Activated T-cell treated with anti-CD3 and anti-CD28 coated beads, Interleukin-2, amount 50 U/mL, for 4 hours (primary cell): Measurements from ENCODE around the gene MCRS1. TPM values are rescaled to one million over a fixed set of nuclear protein-coding genes. Genes with fewer than 3 reads are reported as not detected.
"Not testable (repeated sequence)": the region's sequence is repeated elsewhere in the genome, so short reads cannot be mapped to it uniquely, and the experiment has no call there.

Experiments
- ATAC-seq, 2 donors: fragments of 200-7000 bp; cut with Tn5 transposase; one replicate each; pipeline ENCODE4 v1.10.0; 2021
- DNase-seq: peaks from one replicate; pipeline ENCODE4 v3.0.0-alpha.2; 2020
- H3K27me3 Mint-ChIP-seq: one replicate; pipeline ENCODE4 v1.8.0; 2021; ENCODE audit warnings: low read depth, mixed read lengths
- H3K36me3 Mint-ChIP-seq: one replicate; pipeline ENCODE4 v1.8.0; 2022; ENCODE audit warnings: mixed read lengths; ENCODE audit not compliant: insufficient read depth
- H3K4me1 Mint-ChIP-seq: one replicate; pipeline ENCODE4 v1.8.0; 2021; ENCODE audit warnings: low read depth, mixed read lengths
- H3K4me3 Mint-ChIP-seq: one replicate; pipeline ENCODE4 v1.8.0; 2021; ENCODE audit warnings: mild to moderate bottlenecking, moderate library complexity, mixed read lengths
- H3K9me3 Mint-ChIP-seq: one replicate; pipeline ENCODE4 v1.8.0; 2021; ENCODE audit warnings: mixed read lengths
- total RNA-seq, 3 donors: library from RNA; stranded (reverse); gene quantifications; one replicate each; pipeline ENCODE4 v1.2.1, GENCODE V29; 2021

The MCRS1 gene, protein sequence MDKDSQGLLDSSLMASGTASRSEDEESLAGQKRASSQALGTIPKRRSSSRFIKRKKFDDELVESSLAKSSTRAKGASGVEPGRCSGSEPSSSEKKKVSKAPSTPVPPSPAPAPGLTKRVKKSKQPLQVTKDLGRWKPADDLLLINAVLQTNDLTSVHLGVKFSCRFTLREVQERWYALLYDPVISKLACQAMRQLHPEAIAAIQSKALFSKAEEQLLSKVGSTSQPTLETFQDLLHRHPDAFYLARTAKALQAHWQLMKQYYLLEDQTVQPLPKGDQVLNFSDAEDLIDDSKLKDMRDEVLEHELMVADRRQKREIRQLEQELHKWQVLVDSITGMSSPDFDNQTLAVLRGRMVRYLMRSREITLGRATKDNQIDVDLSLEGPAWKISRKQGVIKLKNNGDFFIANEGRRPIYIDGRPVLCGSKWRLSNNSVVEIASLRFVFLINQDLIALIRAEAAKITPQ
- 10 to 100 TPM; 83.9 to 98.7 (median 92.1) TPM for total RNA-seq

DNA sequence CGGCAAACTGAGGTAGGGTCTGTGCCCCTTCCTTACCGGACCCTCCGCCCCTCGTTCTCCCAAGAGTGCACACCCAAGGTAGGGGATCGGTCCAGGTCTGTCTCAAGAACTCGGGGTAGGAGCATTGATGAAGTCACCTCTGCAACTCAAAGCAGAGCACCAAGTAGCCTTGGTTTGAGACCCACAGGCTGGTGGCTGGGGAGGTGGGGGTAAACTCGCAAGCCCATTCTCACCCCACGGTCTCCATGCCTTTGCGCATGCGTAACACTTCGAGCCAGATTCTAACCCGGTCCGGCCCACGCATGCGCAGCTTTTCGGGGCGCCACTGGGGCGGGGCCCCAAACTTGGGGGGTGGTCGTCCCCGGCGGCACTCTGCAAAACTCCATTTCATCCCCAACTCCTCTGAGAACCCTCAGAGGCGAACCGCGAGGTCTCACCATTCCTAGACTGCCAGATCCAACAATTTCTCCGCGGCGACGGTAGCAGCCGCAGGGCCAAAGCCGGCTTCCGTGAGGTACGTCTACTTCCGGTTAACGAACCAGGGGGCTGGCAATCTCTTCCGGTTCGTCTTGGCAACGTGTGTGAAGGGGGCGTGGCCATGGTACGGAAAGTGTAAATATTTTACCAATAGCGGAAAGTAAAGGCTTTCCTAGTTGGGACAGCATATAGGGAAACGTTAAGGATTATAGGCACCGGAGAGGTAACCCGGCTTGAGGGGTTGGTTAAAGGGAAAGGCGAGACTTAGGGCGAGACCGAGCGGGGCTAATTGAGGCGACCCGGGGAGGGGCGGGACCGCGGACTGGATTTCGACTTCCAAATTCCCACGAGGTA lies at the start of gene MCRS1:
Gene MCRS1 (minus strand): TSS at position 532 of the 831 bp plus-strand sequence. CDS start 1,411 bp downstream, outside the sequence.
- H3K9me3 Mint-ChIP-seq, result no peaks in the 10 kb centered on the region
- peaks cover 17% of the 10 kb centered on the region for H3K36me3 Mint-ChIP-seq
- H3K4me1 Mint-ChIP-seq, result peaks cover 54% of the 10 kb centered on the region
- ATAC-seq (peak; percentile 89 to 90), DNase-seq (peak; percentile 86)
- no peaks in the 10 kb centered on the region for H3K27me3 Mint-ChIP-seq
- H3K4me3 Mint-ChIP-seq, result peak within 1 kb of the TSS; percentile 99

DNA sequence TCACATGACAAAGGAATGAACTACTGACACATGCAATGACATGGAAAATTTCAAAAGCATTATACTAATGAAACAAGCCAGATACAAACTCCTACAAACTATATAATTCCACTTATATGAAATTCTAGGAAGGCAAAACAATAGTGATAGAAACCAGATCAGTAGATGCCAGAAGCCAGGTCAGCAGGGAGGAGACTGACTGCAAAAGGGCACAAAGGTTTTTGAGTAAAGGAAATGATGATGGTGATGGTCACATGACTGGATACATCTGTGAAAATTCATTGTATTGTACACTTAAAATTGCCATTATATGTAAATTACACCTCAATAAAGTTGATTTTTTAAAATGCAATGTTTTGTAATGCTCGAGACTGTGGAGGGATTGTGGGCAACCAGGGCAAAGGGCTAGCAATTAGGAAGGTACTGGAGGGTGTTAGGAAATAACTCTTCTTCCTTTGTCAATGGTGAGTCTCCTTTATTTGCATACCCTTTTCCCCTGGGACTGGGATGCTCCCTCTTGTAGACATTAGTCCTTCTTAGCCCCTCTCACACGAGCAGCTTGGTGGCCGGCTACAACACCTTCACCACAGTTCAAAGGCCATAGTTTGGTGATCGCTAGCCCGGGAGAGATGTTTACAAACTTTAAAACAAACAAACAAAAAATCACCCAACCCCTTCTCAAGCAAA lies 48.7 kb upstream of the MCRS1 start:
- no peaks in the 10 kb centered on the region for H3K9me3 Mint-ChIP-seq
- H3K36me3 Mint-ChIP-seq, result no peaks in the 10 kb centered on the region
- H3K4me3 Mint-ChIP-seq, result no peak overlapping the region
- peaks cover 12% of the 10 kb centered on the region for H3K27me3 Mint-ChIP-seq
- H3K4me1 Mint-ChIP-seq, result peaks cover 9% of the 10 kb centered on the region
- ATAC-seq (no peak), DNase-seq (no peak)

DNA sequence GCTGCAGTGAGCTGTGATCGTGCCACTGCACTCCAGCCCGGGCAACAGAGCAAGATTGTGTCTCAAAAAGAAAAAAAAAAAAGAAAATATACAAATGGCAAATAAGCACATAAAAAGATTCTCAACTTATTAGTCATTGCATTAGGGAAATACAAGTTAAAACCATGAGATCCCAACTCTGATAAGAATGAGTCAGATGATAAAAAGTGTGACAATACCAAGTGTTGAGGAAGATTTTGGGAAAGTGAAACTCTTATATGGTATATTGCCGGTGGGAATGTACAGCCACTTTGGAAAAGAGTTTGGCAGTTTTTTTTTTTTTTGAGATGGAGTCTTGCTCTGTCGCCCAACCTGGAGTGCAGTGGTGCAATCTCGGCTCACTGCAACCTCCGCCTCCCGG lies 47.8 kb upstream of the MCRS1 start:
- H3K4me3 Mint-ChIP-seq, result no peak overlapping the region
- no peaks in the 10 kb centered on the region for H3K9me3 Mint-ChIP-seq
- no peaks in the 10 kb centered on the region for H3K36me3 Mint-ChIP-seq
- H3K27me3 Mint-ChIP-seq, result peaks cover 12% of the 10 kb centered on the region
- ATAC-seq, result no peak
- no peak for DNase-seq
- no peaks in the 10 kb centered on the region for H3K4me1 Mint-ChIP-seq

DNA sequence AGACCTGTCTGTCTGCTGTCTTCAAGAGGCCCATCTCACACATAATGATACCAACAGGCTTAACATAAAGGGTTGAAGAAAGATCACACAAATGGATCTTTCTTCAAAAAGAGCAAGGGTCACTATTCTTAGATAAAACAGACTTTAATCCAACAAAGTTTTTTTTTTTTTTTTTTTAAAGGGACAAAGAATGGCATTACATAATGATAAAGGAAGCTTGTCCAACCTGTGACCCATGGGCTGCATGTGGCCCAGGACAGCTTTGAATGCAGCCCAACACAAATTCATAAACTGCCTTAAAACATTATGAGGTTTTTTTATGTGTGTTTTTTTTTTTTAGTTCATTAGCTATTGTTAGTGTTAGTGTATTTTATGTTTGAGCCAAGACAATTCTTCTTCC lies 44.3 kb upstream of the MCRS1 start:
- ATAC-seq, result no peak
- H3K9me3 Mint-ChIP-seq, result peaks cover 3% of the 10 kb centered on the region
- peaks cover 18% of the 10 kb centered on the region for H3K27me3 Mint-ChIP-seq

DNA sequence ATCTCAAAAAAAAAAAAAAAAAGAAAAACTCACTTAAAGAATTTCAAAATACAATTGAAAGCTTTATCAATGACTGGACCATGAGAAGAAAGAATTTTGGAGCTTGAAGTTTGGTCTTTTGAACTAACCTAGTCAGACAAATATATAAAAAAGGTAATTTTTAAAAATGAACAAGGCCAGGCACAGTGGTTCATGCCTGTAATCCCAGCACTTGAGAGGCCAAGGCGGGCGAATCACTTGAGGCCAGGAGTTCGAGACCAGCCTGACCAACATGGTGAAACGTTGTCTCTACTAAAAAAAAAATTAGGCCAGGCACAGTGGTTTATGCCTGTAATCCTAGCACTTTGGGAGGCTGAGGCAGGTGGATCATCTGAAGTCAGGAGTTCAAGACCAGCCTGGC lies 42.8 kb upstream of the MCRS1 start:
- peaks cover 20% of the 10 kb centered on the region for H3K27me3 Mint-ChIP-seq
- not testable (repeated sequence) for H3K36me3 Mint-ChIP-seq, H3K4me1 Mint-ChIP-seq, H3K4me3 Mint-ChIP-seq, ATAC-seq, H3K9me3 Mint-ChIP-seq, DNase-seq

More for the DNA sequence above, 44.3 kb upstream of the MCRS1 start:
- Mint-ChIP-seq H3K4me1 (no peaks in the 10 kb centered on the region), H3K36me3 (no peaks in the 10 kb centered on the region), H3K4me3 (no peak overlapping the region)
- no peak for DNase-seq

DNA sequence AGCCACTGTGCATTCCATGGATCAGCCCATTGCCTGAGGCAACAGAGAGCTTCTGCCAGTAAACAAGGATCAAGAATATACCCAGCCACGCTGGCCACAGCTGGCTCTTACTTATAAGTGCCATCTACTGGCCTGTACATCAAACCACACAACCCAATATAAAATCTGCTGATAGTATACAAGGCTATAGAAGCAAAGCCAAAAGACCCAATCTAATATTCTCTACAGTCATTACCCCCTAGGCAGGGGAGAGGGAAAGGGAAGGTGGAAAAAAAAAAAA lies 41.9 kb upstream of the MCRS1 start:
- peaks cover 3% of the 10 kb centered on the region for H3K9me3 Mint-ChIP-seq
- no peaks in the 10 kb centered on the region for H3K36me3 Mint-ChIP-seq
- H3K4me1 Mint-ChIP-seq, result no peaks in the 10 kb centered on the region
- DNase-seq (no peak), ATAC-seq (no peak)
- H3K4me3 Mint-ChIP-seq, result no peak overlapping the region
- H3K27me3 Mint-ChIP-seq, result peaks cover 20% of the 10 kb centered on the region

DNA sequence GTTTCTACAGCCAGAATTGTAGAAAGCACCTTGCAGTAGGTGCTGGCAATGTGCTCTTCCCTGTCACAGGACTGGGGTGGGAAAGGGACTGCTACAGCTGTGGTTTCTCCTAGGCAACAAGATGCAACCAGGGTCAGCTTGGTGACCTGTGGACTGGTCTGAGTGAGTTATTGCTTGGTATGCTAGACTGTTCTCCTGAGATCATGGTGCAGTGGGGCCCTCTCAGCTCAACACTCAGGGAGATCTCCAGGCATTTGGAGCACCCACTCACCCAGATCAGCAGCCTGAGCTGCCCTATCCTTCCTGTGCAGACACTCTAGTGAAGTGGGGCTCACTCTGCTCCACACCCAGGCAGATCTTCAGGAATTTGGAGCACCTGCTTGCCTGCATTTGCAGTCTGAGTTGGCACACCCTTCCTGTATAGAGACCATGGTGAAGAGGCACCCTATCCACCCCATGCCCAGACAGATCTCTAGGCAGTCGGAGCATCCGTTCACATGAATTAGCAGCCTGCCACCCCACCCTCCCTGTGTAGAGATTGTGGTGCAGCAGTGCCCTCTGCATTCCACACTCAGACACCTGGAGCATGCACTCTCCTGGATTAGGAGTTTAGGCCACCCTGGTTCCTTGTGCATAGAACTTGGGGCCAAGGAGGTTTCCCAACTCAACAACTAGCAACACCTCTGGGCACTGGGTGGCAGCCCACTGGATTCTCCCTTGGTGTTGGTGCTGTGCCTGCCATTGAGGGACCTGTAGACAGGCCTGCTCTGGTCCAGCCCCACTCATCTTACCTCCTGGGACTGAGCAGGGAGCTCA lies 41.3 kb upstream of the MCRS1 start:
- H3K36me3 Mint-ChIP-seq, result no peaks in the 10 kb centered on the region
- H3K9me3 Mint-ChIP-seq, result peaks cover 3% of the 10 kb centered on the region
- H3K4me3 Mint-ChIP-seq, result no peak overlapping the region
- H3K27me3 Mint-ChIP-seq, result peaks cover 18% of the 10 kb centered on the region
- DNase-seq, result no peak
- ATAC-seq, result no peak
- no peaks in the 10 kb centered on the region for H3K4me1 Mint-ChIP-seq

DNA sequence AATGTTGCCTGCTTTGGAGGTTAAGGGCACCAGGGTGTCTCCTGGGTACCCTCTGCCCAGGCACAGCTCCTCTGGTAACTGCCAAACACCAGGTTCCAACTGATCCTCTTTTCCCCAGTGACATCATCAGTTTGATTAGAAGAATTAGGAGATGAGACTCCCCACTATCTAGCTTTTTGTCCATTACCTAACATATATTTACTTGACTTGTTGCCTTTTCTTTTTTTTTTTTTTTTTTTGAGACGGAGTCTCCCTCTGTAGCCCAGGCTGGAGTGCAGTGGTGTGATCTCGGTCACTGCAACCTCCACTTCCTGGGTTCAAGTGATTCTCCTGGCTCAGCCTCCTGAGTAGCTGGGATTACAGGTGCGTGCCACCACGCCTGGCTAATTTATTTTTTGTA lies 37.6 kb upstream of the MCRS1 start, which contains the start of gene FAM186B:
Gene FAM186B (minus strand): TSS at position 101 of the 400 bp plus-strand sequence. CDS start 162 bp downstream, outside the sequence.
- ATAC-seq, H3K36me3 Mint-ChIP-seq, H3K27me3 Mint-ChIP-seq, H3K4me1 Mint-ChIP-seq, H3K9me3 Mint-ChIP-seq, DNase-seq, H3K4me3 Mint-ChIP-seq: not testable (repeated sequence)

DNA sequence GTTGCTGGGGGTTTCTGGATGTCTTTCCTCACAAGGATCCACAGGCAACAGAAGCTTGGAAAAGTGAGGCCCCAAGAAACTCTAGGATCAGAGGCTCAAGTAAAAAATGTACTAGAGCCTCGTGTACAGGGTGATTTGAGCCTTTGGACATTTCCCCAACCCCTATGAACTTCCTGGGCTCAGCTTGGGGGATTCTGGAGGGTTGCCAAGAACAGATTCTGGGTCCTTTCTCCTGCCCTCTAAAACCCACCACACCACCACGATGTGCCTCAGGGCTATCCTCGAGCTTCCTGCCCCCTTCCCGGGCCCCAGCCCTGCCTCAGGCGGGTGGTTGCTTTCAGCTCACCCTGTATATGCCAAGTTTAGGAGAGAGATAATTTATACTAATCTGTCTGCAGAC lies 36.9 kb upstream of the MCRS1 start:
- ATAC-seq (no peak), DNase-seq (no peak)

DNA sequence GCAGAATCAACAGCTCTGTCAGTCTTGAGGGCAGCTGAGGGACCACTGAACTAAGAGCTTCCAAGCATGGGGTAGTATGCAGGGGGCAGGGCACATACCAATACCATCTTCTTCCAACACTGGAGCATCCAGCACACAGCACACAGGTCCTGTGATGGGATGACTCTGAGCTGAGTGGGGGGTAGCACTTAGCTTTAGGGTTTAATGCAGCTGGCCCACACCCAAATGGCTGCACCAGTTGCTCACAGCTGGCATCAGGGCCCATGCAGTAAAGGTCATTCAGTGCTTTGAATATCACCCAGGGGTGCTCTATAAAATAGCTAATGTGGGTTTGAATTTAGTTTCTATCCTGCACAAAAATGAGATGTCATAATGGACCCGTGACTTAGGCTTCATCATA lies 35.8 kb upstream of the MCRS1 start:
- Mint-ChIP-seq H3K9me3 (no peaks in the 10 kb centered on the region), H3K27me3 (peaks cover 5% of the 10 kb centered on the region), H3K4me3 (no peak overlapping the region), H3K36me3 (no peaks in the 10 kb centered on the region), H3K4me1 (no peaks in the 10 kb centered on the region)
- ATAC-seq (no peak), DNase-seq (no peak)

More for the DNA sequence above, 36.9 kb upstream of the MCRS1 start:
- no peak overlapping the region for H3K4me3 Mint-ChIP-seq
- no peaks in the 10 kb centered on the region for H3K9me3 Mint-ChIP-seq
- H3K4me1 Mint-ChIP-seq, result no peaks in the 10 kb centered on the region
- H3K36me3 Mint-ChIP-seq, result no peaks in the 10 kb centered on the region
- peaks cover 5% of the 10 kb centered on the region for H3K27me3 Mint-ChIP-seq

DNA sequence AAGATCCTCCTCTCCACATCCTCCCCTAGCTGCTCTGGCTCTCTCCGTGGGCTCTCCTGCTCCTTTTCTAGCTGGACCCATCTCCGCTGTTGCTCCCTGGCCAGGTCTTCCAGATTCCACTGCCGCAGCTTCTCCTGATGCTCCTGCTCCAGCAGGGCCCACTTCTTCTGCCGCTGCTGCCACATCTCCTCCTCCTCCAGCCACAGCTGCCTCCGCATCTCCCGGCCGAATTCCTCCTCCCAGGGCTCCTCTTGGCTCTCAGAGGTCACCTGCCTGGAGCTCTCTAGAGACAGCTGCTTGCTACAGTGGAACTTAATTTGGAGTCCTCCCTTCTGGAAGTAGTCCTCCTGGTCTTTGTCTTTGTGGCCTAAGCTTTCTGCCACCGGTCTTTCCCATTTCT lies 32.0 kb upstream of the MCRS1 start:
- no peaks in the 10 kb centered on the region for H3K27me3 Mint-ChIP-seq
- H3K4me3 Mint-ChIP-seq, result no peak overlapping the region
- no peaks in the 10 kb centered on the region for H3K9me3 Mint-ChIP-seq
- no peak for ATAC-seq
- no peaks in the 10 kb centered on the region for H3K4me1 Mint-ChIP-seq
- DNase-seq, result no peak
- no peaks in the 10 kb centered on the region for H3K36me3 Mint-ChIP-seq

DNA sequence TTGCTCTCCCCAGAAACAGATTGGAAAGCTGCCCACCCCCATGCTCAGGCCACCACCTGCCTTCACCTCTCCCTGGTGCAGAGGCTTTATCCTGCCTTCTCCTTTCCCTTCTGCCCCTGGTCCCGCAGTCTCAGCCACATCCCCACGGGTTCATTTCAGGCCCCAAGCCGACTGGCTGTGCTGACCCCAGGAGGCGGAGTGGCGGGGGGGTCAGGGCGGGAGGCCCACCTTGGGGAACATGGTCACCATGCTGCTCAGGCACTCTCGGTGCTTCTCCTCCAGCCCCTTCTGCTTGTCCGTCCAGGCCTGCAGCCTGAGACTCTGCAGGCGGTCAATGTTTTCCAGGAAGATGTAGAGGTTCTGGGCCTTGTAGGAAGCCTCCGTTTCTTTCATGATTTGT lies 30.6 kb upstream of the MCRS1 start:
- Mint-ChIP-seq H3K9me3 (no peaks in the 10 kb centered on the region), H3K4me3 (no peak overlapping the region), H3K4me1 (no peaks in the 10 kb centered on the region), H3K27me3 (no peaks in the 10 kb centered on the region), H3K36me3 (no peaks in the 10 kb centered on the region)
- DNase-seq (no peak), ATAC-seq (no peak)

DNA sequence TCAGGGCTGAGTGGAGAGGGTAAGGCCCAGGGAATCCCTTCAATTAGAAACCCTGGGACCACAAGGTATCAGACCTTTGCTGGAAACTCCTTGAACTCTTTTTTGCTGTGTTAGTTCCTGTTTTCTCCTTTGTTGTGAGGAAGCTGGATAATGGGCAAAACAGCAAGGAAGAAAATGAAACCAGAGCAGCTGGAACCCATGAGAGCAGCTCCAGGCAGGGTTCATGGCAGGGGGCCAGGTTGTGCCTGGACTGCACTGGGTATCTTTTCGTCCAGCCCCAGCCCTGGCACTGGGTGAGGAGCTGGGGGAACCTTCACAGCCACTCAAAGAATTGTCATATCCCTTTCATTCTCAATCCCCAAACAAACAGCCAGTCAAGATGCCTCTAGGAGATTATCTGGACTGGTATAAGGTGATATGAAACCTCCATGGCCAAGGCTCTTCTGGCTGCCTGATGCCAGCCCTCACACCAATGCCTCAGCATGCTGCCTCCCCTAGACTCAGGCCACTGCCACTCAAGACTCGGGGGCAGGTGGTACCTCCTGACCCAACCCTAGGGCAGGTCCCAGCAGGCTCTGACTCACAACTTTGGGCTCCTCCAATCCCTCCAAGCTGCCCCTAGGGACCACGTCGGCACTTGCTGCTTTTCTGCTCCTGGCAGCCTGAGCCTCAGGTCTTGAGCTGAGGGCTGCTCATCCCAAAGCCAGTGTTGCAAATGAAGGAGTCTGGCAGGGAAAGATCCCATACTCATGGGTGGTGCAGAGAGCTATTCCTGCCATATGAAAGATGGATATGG lies 21.0 kb upstream of the MCRS1 start:
- Mint-ChIP-seq H3K9me3 (no peaks in the 10 kb centered on the region), H3K4me1 (no peaks in the 10 kb centered on the region), H3K27me3 (no peaks in the 10 kb centered on the region), H3K36me3 (peaks cover 27% of the 10 kb centered on the region), H3K4me3 (no peak overlapping the region)
- DNase-seq (no peak), ATAC-seq (no peak)
